Subcutaneous adipose tissue (tissue), 4 donors: ENCODE data around the gene MORN5. TPM values are rescaled to one million over a fixed set of nuclear protein-coding genes. Genes with fewer than 3 reads are reported as not detected.

Experiments used
- CTCF ChIP-seq: fragments of 450-650 bp; IDR thresholded peaks from one replicate; pipeline ENCODE4 v1.5.1; 2016; ENCODE audit warnings: low read depth, mild to moderate bottlenecking, control low read depth, antibody characterized with exemption, moderate library complexity
- total RNA-seq, 4 donors: library from RNA; depleted of rRNA; stranded (reverse); fragments of >200 nt; gene quantifications; one replicate each; pipeline ENCODE4 v1.1.0, GENCODE V29; 2016

The MORN5 gene
- total RNA-seq, 4 donors from 2014 or later = not detected

- TF ChIP-seq CTCF = no peak
These were observed 36.2 kb downstream of the MORN5 start for GRCh38 chr9:122195875-122196274.

GRCh38 chr9:122197426-122197825 is 37.7 kb downstream of the MORN5 start:
- TF ChIP-seq CTCF = no peak

- TF ChIP-seq CTCF = no peak
These were observed 38.2 kb downstream of the MORN5 start for GRCh38 chr9:122197882-122198281.

- TF ChIP-seq CTCF = no peak
These were observed 41.4 kb downstream of the MORN5 start for GRCh38 chr9:122200960-122201595.

- no peak for TF ChIP-seq CTCF
These were observed 41.9 kb downstream of the MORN5 start for GRCh38 chr9:122201641-122202040.

- TF ChIP-seq CTCF = no peak
These were observed 42.4 kb downstream of the MORN5 start for GRCh38 chr9:122202111-122202510.

- TF ChIP-seq CTCF = no peak
These were observed 44.3 kb downstream of the MORN5 start for GRCh38 chr9:122204055-122204454.
